Spleen (tissue), 7 donors: Measurements from ENCODE around the gene OLFM1.

Source experiments
- POLR2AphosphoS5 ChIP-seq, 3 donors: sonication (generic); formaldehyde crosslinking; IDR thresholded peaks; one replicate each; pipeline ENCODE4 v1.5.1; 2017; ENCODE audit warnings: antibody characterized with exemption in 3 of 3
- TF ChIP-seq, protein P1 (sequence below), 11 experiments: fragments of 200-600 bp in 7 of 11; fragments of 450-650 bp in 4 of 11; sonication (generic) in 4 of 11; IDR thresholded peaks in 8 of 11; conservative IDR thresholded peaks in 3 of 11; 1 replicate in 7 of 11; 2 replicates in 4 of 11; pipeline versions ENCODE4 v1.4.0 to v1.8.0; 2016 to 2021; ENCODE audit warnings: antibody characterized with exemption in 11 of 11, inconsistent platforms in 4 of 11, mild to moderate bottlenecking in 1 of 11
- donor health status: DM: no; HTN: no; CAD: no; lungs with moderate emphysema.
- donor health status: DM: no; HTN: no; CAD: no.
- donor health status: DM: no; HTN: no; CAD: no.

DNA sequence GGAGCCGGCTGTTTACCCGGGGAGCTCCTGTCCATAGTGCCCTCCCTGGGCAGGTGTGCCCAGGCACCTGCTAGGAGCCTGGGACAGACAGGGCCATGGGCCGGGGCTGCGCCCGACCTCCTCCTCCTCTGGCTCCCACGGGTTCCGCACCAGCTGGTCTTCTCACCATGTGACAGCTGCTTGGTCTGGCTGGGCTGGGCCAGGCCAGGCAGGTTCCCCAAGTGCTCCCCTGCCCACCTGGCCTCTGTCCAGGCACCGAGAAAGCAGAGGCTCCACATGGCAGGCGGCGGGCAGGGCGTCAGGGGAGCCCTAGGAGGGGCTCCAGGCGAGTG is 60.0 kb downstream of the OLFM1 start:
- TF ChIP-seq, protein P1, sequence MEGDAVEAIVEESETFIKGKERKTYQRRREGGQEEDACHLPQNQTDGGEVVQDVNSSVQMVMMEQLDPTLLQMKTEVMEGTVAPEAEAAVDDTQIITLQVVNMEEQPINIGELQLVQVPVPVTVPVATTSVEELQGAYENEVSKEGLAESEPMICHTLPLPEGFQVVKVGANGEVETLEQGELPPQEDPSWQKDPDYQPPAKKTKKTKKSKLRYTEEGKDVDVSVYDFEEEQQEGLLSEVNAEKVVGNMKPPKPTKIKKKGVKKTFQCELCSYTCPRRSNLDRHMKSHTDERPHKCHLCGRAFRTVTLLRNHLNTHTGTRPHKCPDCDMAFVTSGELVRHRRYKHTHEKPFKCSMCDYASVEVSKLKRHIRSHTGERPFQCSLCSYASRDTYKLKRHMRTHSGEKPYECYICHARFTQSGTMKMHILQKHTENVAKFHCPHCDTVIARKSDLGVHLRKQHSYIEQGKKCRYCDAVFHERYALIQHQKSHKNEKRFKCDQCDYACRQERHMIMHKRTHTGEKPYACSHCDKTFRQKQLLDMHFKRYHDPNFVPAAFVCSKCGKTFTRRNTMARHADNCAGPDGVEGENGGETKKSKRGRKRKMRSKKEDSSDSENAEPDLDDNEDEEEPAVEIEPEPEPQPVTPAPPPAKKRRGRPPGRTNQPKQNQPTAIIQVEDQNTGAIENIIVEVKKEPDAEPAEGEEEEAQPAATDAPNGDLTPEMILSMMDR (IDR thresholded peaks at IDR 0.05 in 8 of 11, conservative IDR thresholded peaks at IDR 0.05 in 3 of 11), result no peak
- no peak for TF ChIP-seq POLR2AphosphoS5 (IDR thresholded peaks at IDR 0.05)
